DND-41 (cell line): Measurements from ENCODE around the gene CDK3.
"Not testable (repeated sequence)": the region's sequence is repeated elsewhere in the genome, so short reads cannot be mapped to it uniquely, and the experiment has no call there.

ENCODE experiments used
- ATAC-seq: fragments of 200-7000 bp; cut with Tn5 transposase; 3 replicates; pipeline ENCODE4 v1.9.1; 2021; ENCODE audit warnings: low read depth; ENCODE audit not compliant: insufficient read depth
- DNase-seq: peaks from one replicate; pipeline ENCODE4 v3.0.0-alpha.2; 2020
- H2AFZ ChIP-seq: 2 replicates; pipeline ENCODE4 v1.6.0; 2012; ENCODE audit warnings: low read depth, low read length
- H3K27ac ChIP-seq: 2 replicates; pipeline ENCODE4 v1.5.1; 2012; ENCODE audit warnings: low read length, inconsistent platforms
- H3K27me3 ChIP-seq: fragments of 200-600 bp; sonication (generic); 2 replicates; pipeline ENCODE4 v1.6.0; 2012; ENCODE audit warnings: low read length, mild to moderate bottlenecking, inconsistent platforms; ENCODE audit not compliant: insufficient read depth, poor library complexity
- H3K36me3 ChIP-seq: 2 replicates; pipeline ENCODE4 v1.5.1; 2012; ENCODE audit warnings: low read length, inconsistent platforms; ENCODE audit not compliant: insufficient read depth
- H3K4me1 ChIP-seq: 2 replicates; pipeline ENCODE4 v1.5.1; 2012; ENCODE audit warnings: mild to moderate bottlenecking, low read length; ENCODE audit not compliant: insufficient read depth
- H3K4me2 ChIP-seq: 2 replicates; pipeline ENCODE4 v1.6.0; 2012; ENCODE audit warnings: mild to moderate bottlenecking, moderate library complexity, low read length, inconsistent platforms; ENCODE audit not compliant: insufficient read depth
- H3K4me3 ChIP-seq, 2 experiments: fragments of 200-600 bp in 1 of 2; shearing (Covaris generic) in 1 of 2; 2 replicates each; pipeline ENCODE4 v1.5.1; 2012 to 2016; ENCODE audit warnings: inconsistent platforms in 2 of 2, low read length in 2 of 2, mild to moderate bottlenecking in 2 of 2, low read depth in 1 of 2, moderate library complexity in 1 of 2
- H3K79me2 ChIP-seq: 2 replicates; pipeline ENCODE4 v1.6.0; 2012; ENCODE audit warnings: low read length, inconsistent platforms; ENCODE audit not compliant: insufficient read depth
- H3K9ac ChIP-seq: 2 replicates; pipeline ENCODE4 v1.6.0; 2012; ENCODE audit warnings: low read depth, mild to moderate bottlenecking, inconsistent platforms, low read length, moderate library complexity
- H3K9me3 ChIP-seq: 2 replicates; pipeline ENCODE4 v1.5.1; 2012; ENCODE audit warnings: low read length, moderate library complexity, mild to moderate bottlenecking, inconsistent platforms; ENCODE audit not compliant: insufficient read depth, severe bottlenecking
- H4K20me1 ChIP-seq: 2 replicates; pipeline ENCODE4 v1.6.0; 2012; ENCODE audit warnings: low read length; ENCODE audit not compliant: insufficient read depth
- EZH2 ChIP-seq: IDR thresholded peaks from 3 replicates; pipeline ENCODE4 v1.6.1; 2012; ENCODE audit warnings: borderline replicate concordance, low read depth, mild to moderate bottlenecking, moderate library complexity, low read length, inconsistent platforms; ENCODE audit not compliant: severe bottlenecking
- TF ChIP-seq, protein P1 (sequence below): IDR thresholded peaks from 2 replicates; pipeline ENCODE4 v1.5.1; 2012; ENCODE audit warnings: borderline replicate concordance, low read length, moderate library complexity, mild to moderate bottlenecking; ENCODE audit not compliant: poor library complexity, severe bottlenecking; ENCODE audit errors: extremely low read depth

Gene CDK3

DNA sequence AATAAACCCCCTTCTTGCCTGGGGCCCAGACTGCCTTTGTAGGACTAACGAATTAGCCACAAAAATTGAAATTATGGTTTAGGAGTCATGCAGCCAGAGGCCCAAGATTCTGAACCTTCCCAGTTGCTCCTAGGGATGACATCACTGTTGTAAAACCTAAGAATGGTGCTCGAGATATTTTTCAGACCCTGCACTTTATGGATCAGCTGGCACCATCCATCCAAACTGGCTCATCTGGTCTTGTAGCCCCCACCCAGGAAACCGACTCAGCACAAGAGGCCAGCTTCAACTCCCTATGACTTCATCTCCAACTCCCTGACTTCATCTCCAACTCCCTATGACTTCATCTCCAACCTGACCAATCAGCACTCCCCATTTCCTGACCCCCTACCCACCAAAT, 37.4 kb downstream of the CDK3 start:
- peaks cover 4% of the 10 kb centered on the region; the same call in 1 of the 2 replicates for H3K4me1 ChIP-seq
- H3K4me3 ChIP-seq: no peak overlapping the region
- peaks cover 49% of the 10 kb centered on the region for H3K36me3 ChIP-seq
- no peaks in the 10 kb centered on the region for H3K27me3 ChIP-seq
- ATAC-seq (no peak), DNase-seq (no peak)
- TF ChIP-seq, protein P1, sequence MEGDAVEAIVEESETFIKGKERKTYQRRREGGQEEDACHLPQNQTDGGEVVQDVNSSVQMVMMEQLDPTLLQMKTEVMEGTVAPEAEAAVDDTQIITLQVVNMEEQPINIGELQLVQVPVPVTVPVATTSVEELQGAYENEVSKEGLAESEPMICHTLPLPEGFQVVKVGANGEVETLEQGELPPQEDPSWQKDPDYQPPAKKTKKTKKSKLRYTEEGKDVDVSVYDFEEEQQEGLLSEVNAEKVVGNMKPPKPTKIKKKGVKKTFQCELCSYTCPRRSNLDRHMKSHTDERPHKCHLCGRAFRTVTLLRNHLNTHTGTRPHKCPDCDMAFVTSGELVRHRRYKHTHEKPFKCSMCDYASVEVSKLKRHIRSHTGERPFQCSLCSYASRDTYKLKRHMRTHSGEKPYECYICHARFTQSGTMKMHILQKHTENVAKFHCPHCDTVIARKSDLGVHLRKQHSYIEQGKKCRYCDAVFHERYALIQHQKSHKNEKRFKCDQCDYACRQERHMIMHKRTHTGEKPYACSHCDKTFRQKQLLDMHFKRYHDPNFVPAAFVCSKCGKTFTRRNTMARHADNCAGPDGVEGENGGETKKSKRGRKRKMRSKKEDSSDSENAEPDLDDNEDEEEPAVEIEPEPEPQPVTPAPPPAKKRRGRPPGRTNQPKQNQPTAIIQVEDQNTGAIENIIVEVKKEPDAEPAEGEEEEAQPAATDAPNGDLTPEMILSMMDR: no peak
- TF ChIP-seq EZH2: no peak
- H3K27ac ChIP-seq: no peak overlapping the region
- no peak overlapping the region for H3K9ac ChIP-seq
- H3K4me2 ChIP-seq: no peak overlapping the region
- no peaks in the 10 kb centered on the region for H4K20me1 ChIP-seq
- H3K79me2 ChIP-seq: no peaks in the 10 kb centered on the region
- H2AFZ ChIP-seq: no peak overlapping the region
- no peaks in the 10 kb centered on the region for H3K9me3 ChIP-seq

DNA sequence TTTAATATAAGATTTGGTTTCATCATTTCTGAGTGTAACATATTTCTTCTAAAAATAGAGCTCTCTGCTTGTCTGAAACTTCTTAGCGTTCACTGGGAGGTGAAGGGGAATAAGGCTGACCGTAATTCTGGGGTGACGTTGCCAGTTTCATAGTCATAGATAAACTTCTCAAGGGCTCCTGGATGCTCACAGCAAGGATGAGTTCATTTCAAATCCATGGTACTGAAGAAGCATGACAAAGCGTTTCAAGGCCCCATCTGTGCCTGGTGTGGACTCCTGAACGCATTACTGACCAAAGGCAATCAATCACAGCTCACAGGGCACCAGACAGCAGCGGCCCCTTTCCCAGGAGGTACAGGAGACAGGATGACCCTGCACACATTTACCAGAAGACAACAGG, 38.5 kb downstream of the CDK3 start:
- Histone ChIP-seq H2AFZ (no peak overlapping the region), H3K4me2 (no peak overlapping the region), H3K9me3 (no peaks in the 10 kb centered on the region), H3K27me3 (no peaks in the 10 kb centered on the region), H4K20me1 (no peaks in the 10 kb centered on the region), H3K27ac (no peak overlapping the region), H3K4me3 (no peak overlapping the region), H3K79me2 (no peaks in the 10 kb centered on the region), H3K4me1 (peaks cover 4% of the 10 kb centered on the region; the same call in 1 of the 2 replicates), H3K9ac (no peak overlapping the region), H3K36me3 (peaks cover 60% of the 10 kb centered on the region)
- DNase-seq (no peak), ATAC-seq (no peak)
- TF ChIP-seq, protein P1: no peak
- no peak for TF ChIP-seq EZH2

DNA sequence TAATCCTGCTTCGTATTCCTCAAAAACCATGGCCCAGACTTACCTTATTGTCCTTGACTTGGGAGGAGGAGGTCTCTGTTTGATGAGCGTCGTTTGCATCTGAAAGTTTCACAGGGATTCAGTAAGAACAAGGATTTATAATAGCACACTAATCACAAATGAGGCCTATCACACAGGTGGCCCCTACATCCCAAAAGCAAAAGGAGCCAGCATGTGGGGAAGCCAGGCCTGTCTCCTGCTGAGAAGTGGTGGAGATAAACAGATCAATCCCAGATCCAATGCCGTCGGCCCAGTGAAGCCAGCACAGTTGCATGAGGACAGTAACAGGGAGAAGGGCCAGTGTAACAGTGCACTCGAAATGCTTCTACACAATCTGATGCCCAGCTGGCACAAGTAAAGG, 39.7 kb downstream of the CDK3 start:
- Histone ChIP-seq H3K27me3 (no peaks in the 10 kb centered on the region), H3K27ac (no peak overlapping the region), H3K4me1 (peaks cover 4% of the 10 kb centered on the region; the same call in 1 of the 2 replicates), H3K4me3 (no peak overlapping the region), H3K36me3 (peaks cover 73% of the 10 kb centered on the region), H3K9me3 (no peaks in the 10 kb centered on the region), H2AFZ (no peak overlapping the region), H3K79me2 (no peaks in the 10 kb centered on the region), H3K4me2 (no peak overlapping the region), H3K9ac (no peak overlapping the region), H4K20me1 (no peaks in the 10 kb centered on the region)
- DNase-seq (no peak), ATAC-seq (no peak)
- TF ChIP-seq EZH2: no peak
- TF ChIP-seq, protein P1: no peak

DNA sequence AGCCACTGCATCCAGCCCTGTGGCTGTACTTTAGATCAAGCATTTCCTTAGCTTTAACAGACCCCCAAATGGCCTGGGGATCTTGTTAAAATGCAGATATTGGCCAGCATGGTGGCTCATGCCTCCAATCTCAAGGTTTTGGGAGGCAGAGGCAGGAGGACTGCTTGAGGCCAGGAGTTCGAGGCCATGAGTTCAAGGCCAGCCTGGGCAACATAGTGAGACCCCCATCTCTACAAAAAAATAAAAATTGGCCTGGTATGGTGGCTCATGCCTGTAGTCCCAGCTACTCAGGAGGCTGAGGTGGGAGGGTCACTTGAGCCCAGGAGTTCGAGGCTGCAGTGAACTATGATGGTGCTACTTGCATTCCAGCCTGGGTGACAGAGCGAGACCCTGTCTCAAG, 42.2 kb downstream of the CDK3 start:
- H3K4me1 ChIP-seq, ATAC-seq, H3K79me2 ChIP-seq, H2AFZ ChIP-seq, H3K27ac ChIP-seq, H3K27me3 ChIP-seq, H3K9ac ChIP-seq, H3K9me3 ChIP-seq, H4K20me1 ChIP-seq, H3K4me2 ChIP-seq, H3K4me3 ChIP-seq, DNase-seq: not testable (repeated sequence)
- peaks cover 96% of the 10 kb centered on the region for H3K36me3 ChIP-seq

DNA sequence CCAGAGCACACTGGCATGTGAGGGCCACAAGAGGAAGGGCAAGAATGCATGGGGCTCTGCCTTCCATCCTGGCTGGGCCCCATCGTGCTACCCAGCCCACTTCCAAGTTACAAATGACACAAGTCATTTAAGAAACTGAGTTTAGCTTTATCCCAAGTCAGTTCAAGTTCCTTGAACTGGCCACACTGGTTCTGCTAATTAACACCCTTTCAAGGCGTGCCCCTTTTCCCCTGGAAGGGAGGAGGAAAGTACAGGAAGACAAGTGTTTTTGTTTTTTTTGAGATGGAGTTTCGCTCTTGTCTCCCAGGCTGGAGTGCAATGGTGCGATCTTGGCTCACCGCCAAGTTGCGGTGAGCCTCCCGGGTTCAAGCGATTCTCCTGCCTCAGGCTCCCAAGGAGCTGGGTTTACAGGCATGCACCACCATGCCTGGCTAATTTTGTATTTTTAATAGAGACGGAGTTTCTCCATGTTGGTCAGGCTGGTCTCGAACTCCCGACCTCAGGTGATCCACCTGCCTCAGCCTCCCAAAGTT, 43.9 kb downstream of the CDK3 start:
- H3K9ac ChIP-seq, H3K79me2 ChIP-seq, H3K4me1 ChIP-seq, ATAC-seq, H2AFZ ChIP-seq, H3K4me2 ChIP-seq, H4K20me1 ChIP-seq, H3K9me3 ChIP-seq, H3K4me3 ChIP-seq, H3K27me3 ChIP-seq, DNase-seq, H3K27ac ChIP-seq: not testable (repeated sequence)
- H3K36me3 ChIP-seq: peaks cover 96% of the 10 kb centered on the region
